Stimulated activated CD8-positive, alpha-beta memory T cell treated with anti-CD3 and anti-CD28 coated beads, Interleukin-12 subunit alpha, Interleukin-12 subunit beta, amount 100 ng/mL, for 1 hour (primary cell): ENCODE measurements around the gene RPP21.

Experiments
- DNase-seq: peaks from one replicate; pipeline ENCODE4 v3.0.0-alpha.2; 2020; ENCODE audit warnings: low read depth

Gene RPP21

DNA sequence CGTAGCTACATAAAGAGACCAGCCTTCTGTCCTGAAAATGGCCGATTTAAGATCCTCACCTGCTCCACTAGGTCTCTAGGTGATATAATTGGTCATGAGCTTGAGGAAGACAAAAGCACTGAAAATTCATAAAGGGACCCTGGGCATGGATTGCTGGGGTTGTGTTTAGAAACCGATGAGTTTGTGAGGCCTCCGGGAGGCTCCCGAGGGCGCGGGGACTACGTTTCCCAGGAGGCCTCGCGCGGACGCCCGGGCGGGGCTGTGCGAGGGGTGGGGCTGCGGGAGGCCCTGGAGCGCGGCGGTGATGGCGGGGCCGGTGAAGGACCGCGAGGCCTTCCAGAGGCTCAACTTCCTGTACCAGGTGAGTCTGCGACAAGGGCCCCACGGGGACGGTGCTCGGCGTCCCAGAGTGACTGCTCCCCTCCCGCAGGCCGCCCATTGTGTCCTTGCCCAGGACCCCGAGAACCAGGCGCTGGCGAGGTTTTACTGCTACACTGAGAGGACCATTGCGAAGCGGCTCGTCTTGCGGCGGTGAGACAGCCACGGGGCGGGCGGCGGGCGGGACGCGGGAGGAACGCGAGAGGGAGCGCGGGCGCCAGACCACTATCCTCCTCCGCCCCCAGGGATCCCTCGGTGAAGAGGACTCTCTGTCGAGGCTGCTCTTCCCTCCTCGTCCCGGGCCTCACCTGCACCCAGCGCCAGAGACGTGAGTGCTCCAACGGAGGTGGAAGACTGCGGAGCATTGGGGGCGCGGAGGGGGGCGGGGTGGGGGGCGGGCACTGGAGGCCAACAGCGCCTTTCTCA is at the start of gene RPP21:
Gene RPP21, plus strand, starts transcription at position 289 of the 804 bp plus-strand sequence. Its CDS starts 16 bp downstream, at position 305.
- peak; percentile 72 for DNase-seq

DNA sequence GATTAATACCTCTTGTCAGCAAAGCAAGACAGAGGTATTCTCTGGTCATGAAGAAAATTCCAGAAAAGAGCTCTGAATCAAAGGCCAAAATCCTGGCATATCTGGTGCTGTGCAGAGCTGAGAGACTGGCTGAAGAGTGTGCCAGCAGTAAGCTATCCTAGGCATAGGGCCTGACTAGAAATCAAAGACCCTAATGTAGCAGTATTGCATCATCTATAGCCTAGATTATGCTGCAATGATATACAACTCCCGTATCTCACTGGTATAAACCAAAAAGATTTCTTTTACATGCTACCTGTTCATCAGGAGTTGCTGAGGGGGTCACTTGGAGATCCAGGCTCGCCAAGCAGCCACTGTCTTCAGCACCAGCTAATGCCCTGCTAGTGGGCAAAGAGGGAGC is 49.1 kb upstream of the RPP21 start:
- DNase-seq = no peak

DNA sequence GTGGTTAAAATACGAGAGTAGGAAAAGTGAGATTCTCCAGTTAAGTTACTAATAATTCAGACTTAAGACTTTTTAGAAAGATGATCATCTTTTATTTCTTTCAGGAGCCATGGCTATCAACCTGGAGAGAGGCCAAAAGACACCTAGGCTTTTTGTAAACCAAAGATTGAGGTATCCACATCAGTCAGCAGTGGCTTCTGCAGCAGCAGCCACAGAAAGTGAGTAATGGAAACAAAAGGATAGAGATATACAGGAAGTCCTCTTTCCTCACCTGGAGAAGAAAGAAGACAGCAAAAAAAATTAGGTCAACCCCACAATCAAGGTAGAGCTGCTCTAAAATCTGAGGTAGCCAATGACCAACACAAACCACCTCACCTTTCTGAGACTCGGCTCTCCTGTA is 41.0 kb upstream of the RPP21 start:
- no peak for DNase-seq

DNA sequence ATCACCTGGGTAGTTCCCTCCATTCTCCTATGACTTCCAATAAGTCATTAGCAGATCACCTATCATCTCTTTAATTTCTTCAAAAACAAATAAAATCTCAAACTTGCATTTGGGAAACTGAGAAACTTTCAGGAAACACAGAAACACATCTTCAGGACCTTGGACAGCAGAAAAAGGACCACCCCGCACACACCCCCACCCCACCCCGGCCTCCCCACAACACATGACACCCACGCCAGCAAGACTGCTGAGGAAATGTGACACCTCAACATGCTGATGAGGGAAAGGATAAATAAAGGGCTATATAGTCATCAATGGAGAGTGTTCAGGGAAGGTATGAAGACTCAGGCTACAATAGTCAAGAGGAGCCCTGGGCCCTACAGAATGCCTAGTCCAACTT is 33.9 kb upstream of the RPP21 start:
- DNase-seq = no peak

DNA sequence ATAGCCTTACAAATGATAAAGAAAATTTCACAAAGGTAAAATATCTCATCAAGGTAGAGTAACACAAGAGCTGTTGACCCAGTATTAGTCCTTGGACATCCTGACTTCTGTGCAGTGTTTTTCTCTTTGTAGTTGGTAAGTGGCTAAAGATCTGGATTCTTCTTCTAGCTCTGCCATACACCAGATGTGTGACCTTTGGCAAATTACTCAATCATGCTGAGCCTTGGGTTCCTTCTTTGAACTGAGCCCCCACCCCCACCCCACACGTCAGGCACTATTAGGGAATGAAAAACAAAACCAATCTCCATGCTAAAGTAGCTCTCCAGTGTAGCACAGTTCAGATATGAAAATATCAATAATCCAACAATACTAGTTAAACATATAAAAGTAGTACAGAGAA is 33.3 kb upstream of the RPP21 start:
- DNase-seq = no peak

DNA sequence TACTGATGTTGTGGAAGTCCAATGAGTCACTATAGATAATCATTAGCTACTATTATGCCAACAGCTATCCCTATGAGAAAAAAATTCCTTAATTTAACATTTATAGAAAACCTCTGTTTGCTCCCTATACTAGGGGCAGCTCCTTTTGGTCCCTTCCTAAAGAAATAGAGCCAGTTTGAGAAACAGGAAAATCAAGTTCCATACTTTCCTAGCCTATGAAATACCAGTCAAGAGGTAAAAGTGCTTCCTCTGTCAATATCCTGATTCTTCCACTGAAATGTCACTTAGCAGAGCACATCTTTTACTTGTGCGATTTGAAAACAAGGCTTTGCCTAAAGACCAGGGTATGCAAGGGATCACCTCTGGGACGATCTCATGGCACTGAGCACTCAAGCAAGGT is 32.7 kb upstream of the RPP21 start:
- DNase-seq = no peak

DNA sequence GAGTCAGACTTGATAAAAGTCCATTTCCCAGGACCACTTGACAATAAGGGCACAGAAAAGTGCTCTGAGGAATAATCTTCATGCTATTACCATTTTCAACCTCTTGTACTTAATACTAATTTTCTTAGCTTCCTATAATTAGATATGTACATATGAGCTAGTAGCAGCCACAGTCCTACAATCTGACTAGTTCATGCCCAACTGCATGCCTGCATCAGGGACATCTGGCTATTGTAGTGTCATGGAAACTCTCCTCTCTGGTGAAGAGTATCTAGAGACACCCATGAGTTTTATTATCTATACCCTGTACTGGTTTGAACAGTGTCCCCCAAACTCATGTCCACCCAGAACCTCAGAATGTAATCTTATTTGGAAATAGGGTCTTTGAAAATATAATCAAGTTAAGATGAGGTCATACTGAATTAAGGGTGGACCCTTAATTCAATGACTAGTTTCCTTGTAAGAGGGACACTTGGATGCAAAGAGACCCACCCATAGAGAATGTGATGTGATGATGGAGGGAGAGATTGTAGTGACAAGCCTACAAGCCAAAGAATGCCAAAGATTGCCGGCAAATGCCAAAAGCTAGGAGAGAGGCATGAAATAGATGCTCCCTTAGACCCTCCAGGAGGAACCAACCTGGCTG is 32.2 kb upstream of the RPP21 start:
- DNase-seq = no peak

DNA sequence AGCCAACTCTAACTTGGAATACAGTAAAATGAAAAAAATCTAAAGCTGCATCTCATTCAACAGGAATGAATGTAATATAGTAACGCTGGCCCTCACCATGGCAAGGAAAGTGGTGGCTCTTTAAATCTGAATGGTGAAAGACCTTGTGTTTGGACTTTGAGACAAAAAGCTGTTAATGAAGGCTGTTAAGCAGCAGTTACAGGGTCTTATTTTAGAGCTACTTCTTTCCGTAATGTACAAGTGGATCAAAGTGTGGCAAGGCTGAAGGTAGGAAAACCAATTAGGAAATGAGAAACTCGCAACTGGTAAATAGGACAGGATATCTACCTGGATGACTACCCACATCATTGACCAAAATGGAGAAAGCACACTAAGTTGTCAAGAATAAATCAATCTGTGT is 29.8 kb upstream of the RPP21 start:
- no peak for DNase-seq

DNA sequence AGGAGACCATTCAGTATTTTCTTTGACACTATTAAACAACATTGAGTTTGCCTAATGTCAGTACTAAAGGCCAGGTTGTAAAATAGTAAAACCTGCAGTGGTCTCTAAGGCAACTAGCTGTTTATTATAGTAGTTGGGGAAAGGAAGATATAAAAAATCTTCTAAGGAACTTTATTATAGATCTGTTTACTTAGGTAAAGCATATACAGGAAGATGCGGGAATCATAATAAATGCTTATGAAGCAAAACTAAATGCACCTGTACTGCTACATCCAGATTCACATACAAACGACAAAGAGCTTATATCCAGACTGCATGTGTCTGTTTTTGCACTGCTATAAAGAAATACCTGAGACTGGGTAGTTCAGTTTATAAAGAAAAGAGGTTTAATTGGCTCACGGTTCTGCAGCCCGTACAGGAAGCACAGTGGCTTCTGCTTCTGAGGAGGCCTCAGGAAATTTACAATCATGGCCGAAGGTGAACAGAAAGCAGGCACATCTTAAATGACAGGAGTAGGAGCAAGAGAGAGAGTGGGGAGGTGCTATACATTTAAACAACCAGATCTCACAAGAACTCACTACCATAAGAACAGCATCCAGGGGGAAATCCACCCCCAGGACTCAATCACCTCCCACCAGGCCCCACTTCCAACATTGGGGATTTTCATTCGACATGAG is 26.9 kb upstream of the RPP21 start:
- no peak for DNase-seq

DNA sequence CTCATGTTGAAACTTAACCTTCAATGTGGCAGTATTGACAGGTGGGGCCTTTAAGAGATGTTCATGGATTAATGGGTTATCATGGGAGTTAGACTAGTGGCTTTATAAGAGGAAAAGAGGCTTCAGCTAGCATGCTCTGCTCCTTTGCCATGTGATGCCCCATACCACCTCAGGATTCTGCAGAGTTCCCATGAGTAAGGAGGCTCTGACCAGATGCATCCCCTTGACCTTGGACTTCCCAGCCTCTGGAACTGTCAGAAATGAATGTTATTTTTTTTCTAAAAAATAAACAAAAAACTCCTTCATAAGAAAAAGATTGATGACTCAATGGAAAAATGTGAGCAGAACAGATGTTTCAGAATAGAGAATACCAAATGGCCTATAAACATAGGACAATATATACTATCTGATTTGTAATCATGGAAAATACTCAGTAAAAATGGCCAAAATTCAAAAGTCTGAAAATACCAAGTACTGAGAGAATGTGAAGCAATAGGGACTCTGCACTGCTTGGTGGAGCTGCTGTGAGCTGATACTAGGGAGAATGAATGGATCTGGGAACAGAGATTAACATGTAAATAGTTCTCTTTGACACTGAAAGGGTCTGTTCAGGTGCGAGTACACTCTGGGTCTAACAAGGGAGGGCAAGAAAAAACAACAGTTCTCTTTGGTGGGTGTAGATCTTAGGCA is 25.7 kb upstream of the RPP21 start:
- no peak for DNase-seq

DNA sequence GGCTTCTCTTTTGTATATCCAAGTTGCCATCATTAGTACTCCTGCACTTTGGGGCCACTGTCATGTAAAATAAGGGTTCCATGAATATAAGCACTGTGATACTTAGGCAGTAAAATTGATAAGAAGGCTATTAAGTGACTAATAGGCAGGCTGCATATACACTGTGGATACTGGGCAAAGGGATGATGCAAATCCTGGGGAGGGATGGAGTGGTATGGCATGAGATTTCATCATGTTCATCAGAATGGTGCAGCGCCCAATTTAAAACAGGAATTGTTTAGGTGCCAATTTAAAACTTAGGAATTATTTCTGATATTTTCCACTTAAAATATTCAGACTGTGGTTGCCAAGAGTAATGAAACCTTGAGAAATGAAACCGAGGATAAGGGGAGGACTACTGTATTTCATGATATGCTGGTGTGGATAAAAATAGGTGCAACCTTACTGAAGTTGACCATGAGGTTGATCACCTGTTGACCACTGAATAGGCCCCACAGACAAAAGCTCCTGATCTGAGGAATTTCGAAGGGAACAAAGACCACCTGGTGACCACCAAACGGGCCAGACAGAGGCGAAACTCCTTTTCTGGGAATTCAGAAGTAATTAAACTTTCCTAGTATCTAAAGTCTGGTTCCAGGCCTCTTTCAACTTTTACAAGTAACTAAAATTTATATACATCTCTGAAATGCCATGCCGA is 23.1 kb upstream of the RPP21 start:
- no peak for DNase-seq

DNA sequence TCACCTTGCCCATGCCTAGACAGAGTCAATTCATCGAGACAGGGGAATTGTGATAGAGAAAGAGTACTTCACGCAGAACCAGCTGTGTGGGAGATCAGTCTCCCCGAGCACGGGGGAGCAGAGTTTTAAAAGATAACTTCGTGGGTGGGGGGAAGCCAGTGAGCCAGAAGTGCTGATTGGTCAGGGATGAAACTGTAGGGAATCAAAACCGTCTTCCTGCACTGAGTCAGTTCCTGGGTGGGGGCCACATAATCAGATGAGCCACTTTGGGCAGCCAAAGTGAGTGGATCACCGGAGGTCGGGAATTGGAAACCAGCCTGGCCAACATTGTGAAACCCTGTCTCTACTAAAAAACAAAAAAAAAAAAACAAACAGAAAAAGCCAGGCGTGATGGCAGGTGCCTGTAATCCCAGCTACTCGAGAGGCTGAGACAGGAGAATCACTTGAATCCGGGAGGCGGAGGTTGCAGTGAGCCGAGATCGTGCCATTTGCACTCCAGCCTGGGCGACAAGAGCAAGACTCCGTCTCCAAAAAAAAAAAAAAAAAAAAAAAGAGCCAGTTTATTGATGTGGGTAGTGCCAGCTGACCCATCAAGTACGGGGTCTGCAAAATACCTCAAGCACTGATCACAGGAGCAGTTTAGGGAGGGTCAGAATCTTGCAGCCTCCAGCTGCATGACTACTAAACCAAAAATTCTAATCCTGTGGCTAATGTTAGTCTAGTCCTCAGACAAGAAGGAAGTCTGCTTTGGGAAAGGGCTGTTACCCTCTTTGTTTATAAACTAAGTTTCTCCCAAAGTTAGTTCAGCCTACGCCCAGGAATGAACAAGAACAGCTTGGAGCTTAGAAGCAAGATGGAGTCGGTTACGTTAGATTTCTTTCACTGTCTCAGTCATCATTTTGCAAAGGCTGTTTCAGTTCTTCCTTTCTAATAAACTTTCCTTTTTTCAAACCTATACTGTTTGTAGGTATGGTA is 22.1 kb upstream of the RPP21 start:
- no peak for DNase-seq

DNA sequence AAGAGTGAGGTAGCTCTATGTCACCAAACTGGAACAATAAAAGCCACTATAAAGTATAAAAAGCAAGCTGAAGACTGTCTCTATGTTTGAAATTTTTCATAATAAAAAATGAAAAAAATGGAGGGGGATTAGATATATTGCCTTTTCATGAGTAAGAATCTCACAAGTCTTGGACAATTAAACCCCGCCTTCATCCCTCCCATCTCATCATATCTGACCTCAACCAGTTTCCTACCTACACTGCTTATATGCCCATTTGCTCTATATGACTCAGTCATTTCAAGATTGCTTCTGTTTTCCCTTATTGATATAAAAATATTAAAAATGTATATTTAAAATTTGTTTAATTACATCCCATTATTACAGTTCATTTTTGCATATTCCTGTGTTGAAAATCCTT is 21.1 kb upstream of the RPP21 start:
- DNase-seq = no peak

DNA sequence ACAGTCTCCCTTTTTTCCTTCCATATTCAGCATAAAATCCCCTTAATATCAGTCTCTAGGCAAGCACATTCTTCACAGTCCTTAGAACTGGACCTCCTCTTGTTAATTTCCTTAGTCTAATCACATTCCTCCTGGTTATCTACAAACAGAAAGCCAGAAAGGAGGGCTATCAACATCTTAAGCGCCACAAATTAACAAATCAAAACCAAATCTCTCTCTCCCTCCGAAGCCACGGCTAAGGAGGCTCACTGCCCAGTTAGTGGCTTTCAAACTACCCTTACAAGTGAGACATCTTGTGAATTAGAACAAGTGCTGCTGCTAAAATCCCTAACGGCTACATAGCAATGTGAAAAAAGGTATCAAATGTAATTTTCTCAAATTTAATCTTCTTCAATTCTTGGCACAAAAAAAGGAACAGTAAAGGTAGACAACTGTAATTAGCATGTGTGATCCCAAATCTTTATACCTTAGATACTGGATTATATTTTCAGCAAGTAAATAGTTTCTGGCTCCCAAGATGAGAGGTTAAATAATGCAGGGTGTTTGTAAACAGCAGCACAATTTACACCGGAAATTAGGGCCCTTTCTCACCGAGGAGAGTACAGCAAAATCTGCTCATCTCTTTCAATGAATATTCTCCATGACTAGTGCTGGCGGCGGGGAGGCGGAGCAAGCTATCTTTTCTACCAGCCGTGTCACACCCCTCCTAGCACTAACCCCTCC is 19.6 kb upstream of the RPP21 start:
- peak; percentile 71 for DNase-seq

DNA sequence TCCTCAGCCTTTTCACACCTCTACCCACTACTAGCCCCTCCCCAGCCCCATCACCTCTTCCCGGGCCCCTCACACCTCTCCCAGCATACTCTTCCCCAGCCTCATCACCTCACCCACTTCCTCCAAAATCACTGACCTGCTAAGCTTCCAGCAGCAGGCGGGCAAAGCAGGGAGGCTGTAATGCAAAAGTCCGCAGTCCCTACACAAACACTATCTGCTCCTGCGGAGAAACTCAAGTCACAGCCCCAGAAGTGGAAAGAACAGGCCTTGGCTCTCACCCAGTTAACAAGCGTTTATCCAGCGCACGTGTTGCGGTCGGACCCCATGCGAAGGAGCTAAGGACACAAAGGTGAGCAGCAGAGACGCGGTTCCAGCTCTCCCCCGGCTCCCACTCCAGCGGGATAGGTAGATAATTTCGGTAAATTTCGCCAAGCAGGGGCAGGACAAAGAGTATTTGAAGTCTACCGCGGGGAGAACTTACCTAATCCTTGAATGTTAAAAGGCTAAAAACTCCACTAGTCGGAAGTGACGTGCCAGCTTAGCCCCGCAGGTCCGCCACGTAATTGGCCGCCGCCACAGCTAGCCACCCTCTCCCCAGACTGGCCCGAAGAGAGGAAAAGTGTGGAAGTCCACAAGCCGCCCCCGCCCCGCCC is 19.0 kb upstream of the RPP21 start:
- DNase-seq = peak; percentile 51

DNA sequence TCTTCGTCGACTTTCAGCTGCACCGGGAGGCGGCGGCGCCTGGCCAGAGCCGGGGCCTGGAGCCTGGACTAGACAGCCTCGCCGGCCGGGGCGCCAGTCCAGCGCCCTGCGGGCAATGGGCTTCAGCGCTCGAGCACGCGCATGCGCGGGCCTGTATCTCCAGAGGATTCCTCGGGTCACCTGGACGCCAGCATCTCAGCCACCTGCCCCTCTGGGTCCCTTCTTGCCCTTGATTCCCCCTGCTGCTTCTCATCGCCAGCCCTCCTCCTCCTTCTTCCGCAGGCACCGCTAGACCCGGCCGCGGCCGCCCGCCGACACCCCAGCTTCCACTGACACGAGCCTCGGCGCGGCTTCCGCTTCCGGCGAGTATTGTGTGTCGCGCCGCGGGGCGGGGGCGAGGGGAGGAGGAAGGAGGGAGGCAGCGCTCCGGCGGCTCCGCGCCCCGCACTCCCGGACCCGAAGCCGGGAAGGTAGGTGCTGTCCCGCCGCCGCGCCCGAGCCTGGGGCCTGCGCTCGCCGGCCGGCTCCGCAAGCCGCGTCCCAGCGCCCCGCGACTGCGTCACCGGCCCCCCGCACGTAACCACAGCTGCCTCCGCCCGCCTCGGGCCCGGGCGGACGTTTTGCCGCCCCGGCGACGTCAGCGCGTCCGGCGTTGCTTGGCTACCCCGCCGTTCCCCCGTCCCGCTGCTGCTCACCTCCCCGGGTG is 18.3 kb upstream of the RPP21 start, which contains the start of gene TRIM39:
Gene TRIM39, plus strand, starts transcription at position 402 of the 706 bp plus-strand sequence. CDS start 2,391 bp downstream, outside the sequence.
- peak; percentile 79 for DNase-seq

DNA sequence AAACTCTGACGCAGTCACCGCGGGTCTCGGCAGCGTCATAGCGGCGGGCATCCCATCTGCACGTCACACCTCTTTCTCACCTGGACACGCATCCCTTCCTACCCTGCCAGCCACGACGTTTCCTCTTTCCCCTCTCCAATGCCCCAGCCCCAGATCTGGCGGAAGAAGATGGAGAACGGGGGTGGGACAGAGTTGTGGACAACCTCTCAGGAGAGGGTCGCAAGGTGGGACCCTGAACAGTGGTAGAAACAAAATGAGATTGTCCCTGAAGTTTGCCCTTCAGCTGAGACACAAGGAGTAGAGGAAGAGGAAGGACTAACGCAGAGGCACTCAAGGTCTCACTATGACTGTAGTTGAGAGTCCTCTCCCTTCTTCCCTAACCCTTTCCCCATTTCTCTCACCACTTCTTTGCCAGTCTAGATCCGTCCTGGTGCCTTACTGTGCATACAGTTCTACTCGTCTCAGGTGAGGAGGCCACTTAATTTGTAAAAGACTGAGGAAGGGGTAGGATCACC is 17.7 kb upstream of the RPP21 start:
- DNase-seq = no peak

DNA sequence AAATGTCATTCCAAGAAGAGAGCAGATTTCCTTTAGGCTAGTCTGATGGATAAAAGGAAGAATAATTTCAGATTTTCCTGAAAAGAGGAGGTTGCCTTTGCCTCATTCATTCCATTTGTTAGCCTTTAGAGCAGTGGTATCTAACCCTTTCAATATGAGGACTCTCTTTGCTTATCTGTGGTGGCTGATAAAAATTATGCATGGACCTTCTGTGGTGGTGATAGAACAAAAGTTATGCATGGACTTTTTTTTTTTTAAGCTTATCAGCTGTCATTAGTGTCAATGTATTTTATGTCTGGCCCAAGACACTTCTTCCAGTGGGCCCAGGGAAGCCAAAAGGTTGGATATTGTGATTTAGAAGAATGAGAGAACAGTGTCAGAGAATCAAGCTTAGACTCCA is 16.6 kb upstream of the RPP21 start:
- DNase-seq = no peak
